GM23338 (cell line): ENCODE measurements around the gene GPC6. TPM values are rescaled to one million over a fixed set of nuclear protein-coding genes. Genes with fewer than 3 reads are reported as not detected.

Source experiments
- ATAC-seq: fragments of 200-7000 bp; cut with Tn5 transposase; 3 replicates; pipeline ENCODE4 v1.9.1; 2020
- DNase-seq: peaks from one replicate; pipeline ENCODE4 v3.0.0-alpha.2; 2015; ENCODE audit warnings: low spot score
- H2AFZ ChIP-seq: fragments of 200-600 bp; sonication (generic); 2 replicates; pipeline ENCODE4 v1.8.0; 2016; ENCODE audit warnings: antibody characterized with exemption, mild to moderate bottlenecking, moderate library complexity
- H3F3A ChIP-seq: fragments of 200-600 bp; sonication (generic); replicated peaks from 2 replicates; pipeline ENCODE4 v1.8.0; 2017; ENCODE audit warnings: antibody characterized with exemption, mixed run types, low read depth
- H3K27ac ChIP-seq: fragments of 200-600 bp; sonication (generic); 2 replicates; pipeline ENCODE4 v1.6.1; 2016; ENCODE audit warnings: low read depth
- H3K27me3 ChIP-seq: fragments of 200-600 bp; sonication (generic); 2 replicates; pipeline ENCODE4 v1.8.0; 2016; ENCODE audit warnings: mild to moderate bottlenecking, mixed run types, moderate library complexity; ENCODE audit not compliant: insufficient read depth
- H3K36me3 ChIP-seq: fragments of 200-600 bp; sonication (generic); 2 replicates; pipeline ENCODE4 v1.8.0; 2016; ENCODE audit warnings: mild to moderate bottlenecking; ENCODE audit not compliant: insufficient read depth
- H3K4me1 ChIP-seq: fragments of 200-600 bp; sonication (generic); 2 replicates; pipeline ENCODE4 v1.8.0; 2016; ENCODE audit warnings: mild to moderate bottlenecking, moderate library complexity; ENCODE audit not compliant: insufficient read depth
- H3K4me2 ChIP-seq: fragments of 200-600 bp; sonication (generic); 2 replicates; pipeline ENCODE4 v1.7.1; 2017; ENCODE audit warnings: mixed run types
- H3K4me3 ChIP-seq: fragments of 200-600 bp; sonication (generic); 2 replicates; pipeline ENCODE4 v1.6.1; 2016; ENCODE audit warnings: mixed run types
- H3K79me2 ChIP-seq: fragments of 200-600 bp; sonication (generic); replicated peaks from 2 replicates; pipeline ENCODE4 v1.8.0; 2017; ENCODE audit warnings: mild to moderate bottlenecking; ENCODE audit not compliant: insufficient read depth
- H3K9me2 ChIP-seq: fragments of 200-600 bp; sonication (generic); 2 replicates; pipeline ENCODE4 v1.8.0; 2017; ENCODE audit not compliant: insufficient read depth
- H4K20me1 ChIP-seq: fragments of 200-600 bp; sonication (generic); replicated peaks from 2 replicates; pipeline ENCODE4 v1.8.0; 2017; ENCODE audit warnings: mild to moderate bottlenecking; ENCODE audit not compliant: insufficient read depth
- H3K27ac Mint-ChIP-seq: 2 replicates; pipeline ENCODE4 v1.8.0; 2020; ENCODE audit warnings: inconsistent platforms, mild to moderate bottlenecking, moderate library complexity, mixed read lengths
- H3K27me3 Mint-ChIP-seq: 3 replicates; pipeline ENCODE4 v1.8.0; 2022; ENCODE audit warnings: low read depth, mild to moderate bottlenecking, moderate library complexity, mixed read lengths, inconsistent platforms; ENCODE audit not compliant: insufficient read depth, poor library complexity
- H3K36me3 Mint-ChIP-seq: 3 replicates; pipeline ENCODE4 v1.8.0; 2021; ENCODE audit warnings: low read depth, mild to moderate bottlenecking, inconsistent platforms, moderate library complexity, mixed read lengths
- H3K4me1 Mint-ChIP-seq: 3 replicates; pipeline ENCODE4 v1.8.0; 2020; ENCODE audit warnings: mild to moderate bottlenecking, inconsistent platforms, mixed read lengths
- H3K4me3 Mint-ChIP-seq: 3 replicates; pipeline ENCODE4 v1.8.0; 2021; ENCODE audit warnings: moderate library complexity, mild to moderate bottlenecking, inconsistent platforms, mixed read lengths
- H3K9me3 Mint-ChIP-seq: 3 replicates; pipeline ENCODE4 v1.8.0; 2020; ENCODE audit warnings: moderate library complexity, mild to moderate bottlenecking, inconsistent platforms, mixed read lengths
- CTCF ChIP-seq, 2 experiments: fragments of 200-600 bp in 1 of 2; sonication (generic) in 1 of 2; conservative IDR thresholded peaks; 2 replicates each; pipeline versions ENCODE4 v1.5.1 to v1.6.1; 2016 to 2017; ENCODE audit warnings: antibody characterized with exemption in 2 of 2, low read depth in 2 of 2, mild to moderate bottlenecking in 2 of 2, moderate library complexity in 1 of 2
- ETS1 ChIP-seq: IDR thresholded peaks from 2 replicates; pipeline ENCODE4 v1.6.1; 2016; ENCODE audit warnings: antibody characterized with exemption
- EZH2 ChIP-seq: fragments of 200-600 bp; sonication (generic); IDR thresholded peaks from one replicate; pipeline ENCODE4 v1.8.0; 2017; ENCODE audit warnings: antibody characterized with exemption, mild to moderate bottlenecking, low read depth; ENCODE audit not compliant: unreplicated experiment
- EZH2phosphoT487 ChIP-seq: fragments of 200-600 bp; sonication (generic); IDR thresholded peaks from one replicate; pipeline ENCODE4 v1.8.1; 2018; ENCODE audit warnings: antibody characterized with exemption; ENCODE audit not compliant: unreplicated experiment
- JUNB ChIP-seq: IDR thresholded peaks from one replicate; pipeline ENCODE4 v1.6.1; 2016; ENCODE audit warnings: antibody characterized with exemption; ENCODE audit not compliant: unreplicated experiment
- NANOG ChIP-seq: IDR thresholded peaks from 2 replicates; pipeline ENCODE4 v1.6.1; 2016; ENCODE audit warnings: antibody characterized with exemption, borderline replicate concordance
- POLR2AphosphoS5 ChIP-seq: IDR thresholded peaks from 2 replicates; pipeline ENCODE4 v1.6.1; 2016; ENCODE audit warnings: antibody characterized with exemption, low read depth
- STAT1 ChIP-seq: IDR thresholded peaks from one replicate; pipeline ENCODE4 v1.6.1; 2016; ENCODE audit warnings: antibody characterized with exemption; ENCODE audit not compliant: unreplicated experiment
- ZNF114 ChIP-seq: fragments of 250-450 bp; sonication (Bioruptor Pico); IDR thresholded peaks from 2 replicates; pipeline ENCODE4 v1.5.0; 2020; ENCODE audit warnings: mild to moderate bottlenecking, moderate library complexity
- ZNF331 ChIP-seq: fragments of 250-450 bp; sonication (Bioruptor Pico); IDR thresholded peaks from 2 replicates; pipeline ENCODE4 v1.5.0; 2020; ENCODE audit warnings: low read depth, mild to moderate bottlenecking, moderate library complexity
- ZNF462 ChIP-seq: fragments of 250-450 bp; sonication (Bioruptor Pico); IDR thresholded peaks from 2 replicates; pipeline ENCODE4 v1.5.0; 2020; ENCODE audit warnings: mild to moderate bottlenecking, moderate library complexity
- polyA plus RNA-seq: library from polyadenylated mRNA; unstranded; fragments of >200 nt; fragmentation: Nextera tagmentation; extraction: Ambion mirVana; gene quantifications from 2 replicates; pipeline ENCODE4 v1.2.1, GENCODE V29; 2016
- total RNA-seq: library from RNA; depleted of rRNA; stranded (reverse); fragments of >200 nt; shearing (Covaris generic); gene quantifications from 2 replicates; pipeline ENCODE4 v1.2.3, GENCODE V29; 2014

The GPC6 gene
- total and polyA plus RNA-seq, 2 experiments from 2014 or later = 6.4 to 28.6 TPM

GRCh38 chr13:93789058-93789457, 562.5 kb downstream of the GPC6 start (continued):
- TF ChIP-seq ZNF462 (no peak), EZH2 (no peak), ZNF331 (CRISPR knock-in tag) (no peak), ETS1 (no peak), POLR2AphosphoS5 (no peak), STAT1 (no peak), ZNF114 (no peak), NANOG (no peak)

- Histone ChIP-seq H3K4me2 (no peak overlapping the region), H3K27ac (no peak overlapping the region), H3K4me1 (peaks cover 16% of the 10 kb centered on the region), H3K9me2 (no peaks in the 10 kb centered on the region), H3K36me3 (no peaks in the 10 kb centered on the region), H2AFZ (no peak overlapping the region), H3K4me3 (no peak overlapping the region), H3K79me2 (no peaks in the 10 kb centered on the region), H4K20me1 (no peaks in the 10 kb centered on the region), H3F3A (no peaks in the 10 kb centered on the region), H3K27me3 (no peaks in the 10 kb centered on the region)
- DNase-seq (no peak), ATAC-seq (no peak)
- no peak overlapping the region for H3K27ac Mint-ChIP-seq
- no peaks in the 10 kb centered on the region for H3K27me3 Mint-ChIP-seq
- no peaks in the 10 kb centered on the region for H3K36me3 Mint-ChIP-seq
- peaks cover 10% of the 10 kb centered on the region; the same call in 1 of the 3 replicates for H3K4me1 Mint-ChIP-seq
- H3K9me3 Mint-ChIP-seq = no peaks in the 10 kb centered on the region
- no peak overlapping the region for H3K4me3 Mint-ChIP-seq
- no peak for TF ChIP-seq NANOG
- TF ChIP-seq JUNB = no peak
- TF ChIP-seq EZH2 = no peak
- TF ChIP-seq STAT1 = no peak
- TF ChIP-seq ETS1 = no peak
- TF ChIP-seq CTCF (conservative IDR thresholded peaks at IDR 0.05; ENCODE audit: low read depth in 2 of 2) = no peak
- TF ChIP-seq ZNF114 = no peak
- TF ChIP-seq ZNF331 (CRISPR knock-in tag) = no peak
- no peak for TF ChIP-seq POLR2AphosphoS5
- TF ChIP-seq EZH2phosphoT487 = no peak
Measured at GRCh38 chr13:93794197-93794885, 567.7 kb downstream of the GPC6 start.
